T-helper 1 cell (primary cell): ENCODE data around the gene PC.
"Not testable (repeated sequence)": the region's sequence is repeated elsewhere in the genome, so short reads cannot be mapped to it uniquely, and the experiment has no call there.

Experiments
- DNase-seq, 5 donors: peaks; one replicate each; pipeline ENCODE4 v3.0.0-alpha.2; 2012 to 2020

PC gene

GRCh38 chr11:66840317-66841091, 117.7 kb downstream of the PC start:
- no peak for DNase-seq

DNA sequence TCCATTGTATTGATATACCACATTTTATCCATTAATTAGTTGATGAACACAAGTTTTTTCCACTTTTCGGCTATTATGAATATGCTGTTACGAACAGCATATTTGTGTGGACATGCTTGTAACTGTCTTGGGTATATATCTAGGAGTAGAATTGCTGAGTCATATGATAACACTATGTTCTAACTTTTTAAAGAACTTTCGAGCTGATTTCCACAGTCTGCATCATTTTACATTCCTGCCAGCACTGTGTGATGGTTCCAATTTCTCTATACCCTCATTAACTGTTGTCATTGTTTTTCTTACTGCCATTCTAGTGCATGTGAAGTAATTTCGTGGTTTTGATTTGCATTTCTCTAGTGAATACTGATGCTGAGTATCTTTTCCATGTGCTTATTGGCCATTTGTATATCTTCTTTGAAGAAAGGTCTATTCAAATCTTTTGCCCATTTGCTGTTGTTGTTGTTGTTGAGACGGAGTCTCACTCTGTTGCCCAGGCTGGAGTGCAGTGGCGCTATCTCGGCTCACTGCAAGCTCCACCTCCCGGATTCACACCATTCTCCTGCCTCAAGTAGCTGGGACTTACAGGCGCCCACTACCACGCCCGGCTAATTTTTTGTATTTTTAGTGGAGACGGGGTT, 122.3 kb downstream of the PC start:
- DNase-seq: no peak

GRCh38 chr11:66834943-66835342, 123.2 kb downstream of the PC start:
- no peak for DNase-seq

GRCh38 chr11:66834539-66834845, 123.7 kb downstream of the PC start:
- no peak for DNase-seq

GRCh38 chr11:66824573-66824972, 133.6 kb downstream of the PC start:
- not testable (repeated sequence) for DNase-seq

- no peak for DNase-seq
Measured at GRCh38 chr11:66823700-66824099, 134.5 kb downstream of the PC start.

- no peak for DNase-seq
Measured at GRCh38 chr11:66820901-66821300, 137.3 kb downstream of the PC start.

DNA sequence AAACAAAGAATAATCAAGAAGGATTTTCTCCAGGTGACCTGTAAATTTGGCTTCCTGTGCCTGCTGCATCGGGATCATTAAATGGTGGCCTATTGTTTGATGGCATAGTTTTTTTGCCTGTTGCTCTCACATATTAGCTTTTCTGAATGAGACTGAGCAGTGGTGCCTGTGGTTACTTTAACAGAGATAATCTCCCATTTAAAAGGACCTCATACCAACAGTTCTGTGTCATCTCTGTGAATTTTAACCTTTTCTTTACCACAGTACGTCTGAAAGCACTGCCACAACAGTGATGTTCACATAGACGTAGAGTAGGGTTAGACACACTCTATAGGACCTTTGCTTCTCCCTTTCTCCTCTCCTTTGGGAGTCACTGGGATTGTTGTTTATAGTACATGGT, 137.8 kb downstream of the PC start:
- no peak for DNase-seq

DNA sequence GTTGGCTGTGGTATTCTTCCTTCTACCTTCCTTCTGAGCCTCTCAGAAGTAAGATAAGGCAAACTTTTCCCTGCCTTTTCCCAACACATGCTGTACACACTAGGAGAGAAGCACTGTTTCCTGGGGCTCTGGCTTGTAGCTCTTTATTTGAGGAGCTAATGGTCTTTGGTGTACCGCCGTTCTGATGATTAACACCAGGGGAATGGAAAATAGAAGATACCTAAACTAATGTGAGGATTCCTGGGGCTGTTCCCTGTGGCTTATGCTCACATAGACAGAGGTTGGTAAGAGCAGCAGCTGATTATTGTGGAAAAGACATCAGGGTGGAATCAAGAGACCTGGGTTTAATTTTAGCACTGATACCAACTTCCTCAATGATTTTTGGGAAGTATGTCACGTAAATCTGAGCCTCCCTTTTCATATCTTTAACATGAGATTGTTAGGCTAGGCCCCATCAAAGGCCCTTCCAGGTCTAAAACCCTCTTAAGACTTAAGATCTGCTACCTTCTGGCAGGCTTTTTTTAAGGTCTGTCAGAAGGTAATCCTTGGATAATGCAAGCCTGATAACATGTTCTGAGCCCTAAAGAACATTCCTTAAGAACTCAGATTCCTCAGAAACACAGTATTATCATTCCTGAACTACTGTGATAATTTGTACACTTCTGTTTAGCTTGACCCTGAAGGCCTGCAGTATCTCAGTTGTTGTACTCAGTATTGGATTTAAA, 139.8 kb downstream of the PC start:
- DNase-seq: no peak

- DNase-seq: no peak
Measured at GRCh38 chr11:66815646-66816045, 142.5 kb downstream of the PC start.

GRCh38 chr11:66814678-66815077, 143.5 kb downstream of the PC start:
- no peak for DNase-seq

- no peak for DNase-seq
Measured at GRCh38 chr11:66810576-66811185, 147.5 kb downstream of the PC start.

DNA sequence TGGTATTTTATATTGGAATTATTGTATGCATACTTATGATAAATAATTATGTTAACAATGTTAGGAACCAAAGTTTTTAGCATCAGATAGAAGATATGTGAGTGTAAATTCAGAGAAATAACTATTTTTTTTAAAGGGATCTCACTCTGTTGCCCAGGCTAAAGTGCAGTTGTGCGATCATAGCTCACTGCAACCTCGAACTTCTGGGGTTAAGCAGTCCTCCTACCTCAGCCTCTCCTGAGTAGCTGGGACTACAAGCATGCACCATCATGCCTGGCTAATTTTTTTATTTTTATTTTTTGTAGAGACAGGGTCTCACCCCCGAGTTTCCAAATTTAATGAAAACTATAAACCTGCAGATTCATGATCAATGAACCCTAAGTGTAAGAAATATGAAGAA, 148.6 kb downstream of the PC start:
- DNase-seq: no peak

- DNase-seq: no peak
Measured at GRCh38 chr11:66800720-66801428, 157.3 kb downstream of the PC start.

DNA sequence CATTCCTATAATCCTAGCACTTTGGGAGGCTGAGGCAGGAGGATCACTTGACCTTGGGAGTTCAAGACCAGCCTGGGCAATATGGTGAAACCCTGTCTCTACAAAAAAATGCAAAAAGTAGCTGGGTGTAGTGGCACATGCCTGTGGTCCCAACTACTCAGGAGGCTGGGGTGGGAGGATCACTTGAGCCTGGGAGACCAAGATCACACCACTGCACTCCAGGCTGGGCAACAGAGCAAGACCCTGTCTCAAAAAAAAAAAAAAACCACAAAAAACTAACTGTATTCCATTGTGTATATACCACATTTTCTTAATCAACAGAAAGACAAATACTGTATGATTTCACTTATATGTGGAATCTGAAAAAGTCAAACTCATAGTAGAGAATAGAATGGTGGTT, 158.4 kb downstream of the PC start:
- DNase-seq: not testable (repeated sequence)
